ENCODE measurements around the gene NPAS3.
A peak's percentile ranks its signal among the peaks of the same experiment; 100 is the strongest.

Gene NPAS3

GRCh38 chr14:33780035-33780434 is 841.4 kb downstream of the NPAS3 start:
- no peak for DNase-seq

- no peak for DNase-seq
These were observed 842.6 kb downstream of the NPAS3 start for GRCh38 chr14:33781236-33781635.

- no peak for DNase-seq
These were observed 844.2 kb downstream of the NPAS3 start for GRCh38 chr14:33782923-33783322.

- DNase-seq = no peak
These were observed 847.6 kb downstream of the NPAS3 start for GRCh38 chr14:33786091-33786825.

- DNase-seq = no peak
These were observed 849.5 kb downstream of the NPAS3 start for GRCh38 chr14:33788161-33788560.

- no peak for DNase-seq
These were observed 852.3 kb downstream of the NPAS3 start for GRCh38 chr14:33790996-33791395.

GRCh38 chr14:33792009-33792719 is 853.5 kb downstream of the NPAS3 start:
- DNase-seq = no peak

- peak; percentile 85 for DNase-seq
These were observed 854.2 kb downstream of the NPAS3 start for GRCh38 chr14:33792720-33793368.

GRCh38 chr14:33793398-33794110 is 854.9 kb downstream of the NPAS3 start:
- DNase-seq = no peak

GRCh38 chr14:33794791-33795305 is 856.2 kb downstream of the NPAS3 start:
- no peak for DNase-seq

- DNase-seq = no peak
These were observed 857.7 kb downstream of the NPAS3 start for GRCh38 chr14:33796356-33796755.

- no peak for DNase-seq
These were observed 861.3 kb downstream of the NPAS3 start for GRCh38 chr14:33799705-33800570.

- DNase-seq = no peak
These were observed 862.1 kb downstream of the NPAS3 start for GRCh38 chr14:33800735-33801163.

- DNase-seq = no peak
These were observed 864.1 kb downstream of the NPAS3 start for GRCh38 chr14:33802737-33803136.

- DNase-seq = no peak
These were observed 866.9 kb downstream of the NPAS3 start for GRCh38 chr14:33805593-33805992.

GRCh38 chr14:33806905-33807304 is 868.2 kb downstream of the NPAS3 start:
- DNase-seq = no peak

- DNase-seq = no peak
These were observed 869.5 kb downstream of the NPAS3 start for GRCh38 chr14:33808187-33808586.

- no peak for DNase-seq
These were observed 870.8 kb downstream of the NPAS3 start for GRCh38 chr14:33809396-33809981.

GRCh38 chr14:33810308-33810707 is 871.6 kb downstream of the NPAS3 start:
- DNase-seq = no peak

GRCh38 chr14:33811721-33812120 is 873.0 kb downstream of the NPAS3 start:
- DNase-seq = no peak

- no peak for DNase-seq
These were observed 873.5 kb downstream of the NPAS3 start for GRCh38 chr14:33812181-33812580.

GRCh38 chr14:33812601-33813000 is 873.9 kb downstream of the NPAS3 start:
- no peak for DNase-seq

Data from activated CD8-positive, alpha-beta memory T cell treated with anti-CD3 and anti-CD28 coated beads for 24 hours (primary cell).